ENCODE results near the gene PRSS53.
"Not testable (repeated sequence)": the region's sequence is repeated elsewhere in the genome, so short reads cannot be mapped to it uniquely, and the experiment has no call there.

PRSS53 gene

DNA sequence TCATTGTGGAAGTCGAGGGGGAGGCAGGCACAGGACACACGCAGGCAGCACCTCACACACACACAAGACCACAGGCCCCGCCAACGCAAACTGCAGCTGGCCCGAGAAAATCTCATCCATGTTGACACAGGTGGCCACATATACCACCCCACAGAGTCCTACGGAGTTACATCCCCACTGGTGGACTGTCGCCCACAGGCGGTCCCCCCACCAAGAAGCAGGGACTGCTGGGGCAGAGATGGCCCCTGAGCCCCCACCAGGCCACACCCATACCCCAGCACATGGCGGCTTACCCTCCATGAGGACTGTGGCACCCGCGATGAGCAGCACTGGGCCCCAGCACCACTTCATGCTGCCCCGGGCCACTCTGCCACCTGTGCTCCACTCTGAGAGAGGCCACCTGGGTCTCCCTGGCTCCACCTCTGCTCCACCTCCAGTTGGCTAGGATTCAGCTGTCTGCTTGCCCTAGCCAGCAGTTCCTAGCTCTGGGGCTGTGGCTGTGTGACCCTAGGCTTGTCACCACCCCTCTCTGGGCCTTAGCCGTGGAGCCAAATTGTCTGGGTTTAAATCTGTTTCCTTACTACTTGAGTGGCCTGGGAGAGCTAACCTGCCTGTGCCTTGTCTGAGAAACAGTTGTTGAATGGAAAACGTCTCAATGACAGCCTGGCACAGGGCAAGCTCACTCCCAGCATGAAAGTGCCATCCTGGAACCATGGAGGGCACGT lies at the start of gene PRSS53:
PRSS53 (minus strand) TSS at position 485 of the 725 bp plus-strand sequence; CDS start at position 351, 134 bp downstream.
- no peak for FAIRE-seq

DNA sequence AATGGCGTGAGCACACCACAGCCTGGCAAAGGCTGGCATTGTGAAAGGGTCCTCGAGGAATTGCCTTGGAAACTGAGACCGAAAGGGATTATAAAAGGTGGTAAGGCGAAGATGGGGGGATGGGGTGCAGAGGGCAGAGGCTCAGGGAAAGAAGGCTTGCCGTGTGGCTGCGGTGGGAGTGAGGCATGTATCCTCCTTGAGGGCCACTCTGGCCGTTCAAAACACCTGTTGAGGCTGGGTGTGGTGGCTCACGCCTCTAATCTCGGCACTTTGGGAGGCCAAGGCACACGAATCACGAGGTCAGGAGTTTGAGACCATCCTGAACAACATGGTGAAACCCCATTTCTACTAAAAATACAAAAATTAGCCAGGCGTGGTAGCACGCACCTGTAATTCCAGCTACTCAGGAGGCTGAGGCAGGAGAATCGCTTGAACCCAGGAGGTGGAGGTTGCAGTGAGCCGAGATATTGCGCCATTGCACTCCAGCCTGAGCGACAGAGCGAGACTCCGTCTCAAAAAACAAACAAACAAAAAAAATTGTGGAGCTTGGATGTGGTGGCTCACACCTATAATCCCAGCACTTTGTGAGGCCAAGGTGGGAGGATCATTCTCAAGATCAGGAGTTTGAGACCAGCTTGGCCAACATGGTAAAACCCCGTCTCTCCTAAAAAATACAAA lies 48.2 kb upstream of the PRSS53 start:
- not testable (repeated sequence) for FAIRE-seq

DNA sequence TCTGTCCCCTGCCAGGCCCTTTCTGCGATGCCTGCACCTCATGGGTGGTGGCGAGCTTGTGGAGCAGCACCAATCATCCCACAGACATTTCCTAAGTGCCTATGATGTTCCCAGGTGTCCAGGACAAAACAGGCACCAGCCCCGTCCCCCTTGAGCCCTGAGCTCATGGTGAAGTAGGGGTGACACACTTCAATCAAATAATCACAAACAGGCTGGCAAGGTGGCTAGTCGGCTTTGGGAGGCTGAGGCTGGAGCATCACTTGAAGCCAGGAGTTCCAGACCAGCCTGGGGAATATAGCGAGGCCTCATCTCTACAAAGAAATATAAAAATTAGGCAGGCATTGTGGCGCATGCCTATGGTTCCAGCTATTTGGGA lies 47.5 kb upstream of the PRSS53 start:
- FAIRE-seq = no peak

DNA sequence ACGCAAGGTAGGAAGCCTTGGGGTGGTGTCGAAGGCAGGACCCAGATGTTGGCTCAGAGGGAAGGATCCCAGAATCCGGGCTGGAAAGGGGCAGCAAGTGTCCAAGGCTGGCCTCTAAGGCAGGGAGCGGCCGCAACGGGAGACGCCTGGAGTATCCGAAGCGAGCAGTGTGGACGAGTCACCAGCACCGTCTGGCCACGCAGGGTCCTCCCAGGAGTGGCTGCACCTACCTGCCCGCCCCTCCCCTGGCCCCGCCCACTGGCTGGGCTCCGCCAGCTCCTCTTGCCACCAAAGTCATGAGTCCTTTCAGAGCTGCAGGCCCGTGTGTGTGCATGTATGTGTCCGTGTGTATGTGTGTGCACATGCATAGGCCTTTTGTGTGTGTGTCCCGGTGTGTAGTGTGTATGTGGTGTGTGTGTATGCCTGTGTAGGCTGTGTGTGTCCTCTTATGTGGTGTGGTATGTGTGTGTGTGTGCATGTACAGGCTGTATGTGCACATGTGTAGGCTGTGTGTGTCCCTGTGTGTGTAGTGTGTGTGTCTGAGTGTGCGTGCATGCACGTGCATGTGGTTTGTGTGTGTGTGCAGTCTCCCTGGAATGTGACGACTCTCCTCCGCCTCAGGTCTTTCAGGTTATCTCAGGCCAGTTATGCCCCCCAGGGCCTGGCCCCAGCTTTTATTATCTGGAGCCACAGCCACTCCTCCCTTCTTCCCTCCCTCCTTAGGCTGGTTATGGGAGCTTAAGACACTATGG lies 47.0 kb upstream of the PRSS53 start, which contains the start of gene PRSS8:
PRSS8 (minus strand) TSS at position 193 of the 752 bp plus-strand sequence. CDS start 229 bp downstream, outside the sequence.
- FAIRE-seq = no peak

DNA sequence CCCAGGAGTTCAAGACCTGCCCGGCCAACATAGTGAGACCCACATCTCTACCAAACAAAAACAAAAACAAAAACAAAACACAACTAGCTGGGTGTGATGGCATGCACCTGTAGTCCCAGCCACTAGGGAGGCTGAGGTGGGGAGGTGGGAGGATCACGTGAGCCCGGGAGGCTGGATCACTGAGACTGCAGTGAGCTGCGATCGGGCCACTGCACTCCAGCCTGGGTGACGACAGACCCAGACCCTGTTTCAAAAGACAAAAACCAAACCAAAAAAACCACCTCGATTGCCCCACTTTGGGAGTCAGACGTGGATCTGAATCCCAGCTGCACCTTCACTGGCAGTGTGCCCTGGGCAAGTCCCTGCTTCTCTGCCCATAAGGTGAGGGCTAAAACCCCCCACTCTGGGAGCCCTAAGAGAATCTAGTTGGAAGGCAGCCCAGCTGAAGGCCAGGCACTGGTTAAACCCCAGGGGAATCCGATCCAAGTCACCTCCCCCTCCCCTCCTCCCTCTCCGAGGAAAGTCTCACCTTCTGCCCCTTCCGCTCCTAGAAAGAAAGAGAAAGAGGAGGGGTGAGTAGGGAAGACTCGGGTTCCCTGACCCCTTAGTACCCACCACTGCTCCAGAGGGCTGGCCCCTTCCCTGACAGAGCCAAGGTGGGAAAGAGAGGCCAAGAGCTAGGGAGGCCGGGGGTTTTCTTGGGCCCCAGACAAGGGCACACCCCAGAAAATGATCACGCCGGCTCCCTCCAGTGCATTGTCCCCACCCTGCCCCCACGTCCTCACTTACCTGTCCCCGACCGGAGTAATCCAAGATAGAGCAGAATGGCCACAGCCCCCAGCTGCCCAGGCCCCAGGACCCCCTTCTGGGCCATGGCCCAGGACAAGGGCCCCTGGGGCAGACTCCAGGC lies 46.1 kb upstream of the PRSS53 start:
- FAIRE-seq = no peak

DNA sequence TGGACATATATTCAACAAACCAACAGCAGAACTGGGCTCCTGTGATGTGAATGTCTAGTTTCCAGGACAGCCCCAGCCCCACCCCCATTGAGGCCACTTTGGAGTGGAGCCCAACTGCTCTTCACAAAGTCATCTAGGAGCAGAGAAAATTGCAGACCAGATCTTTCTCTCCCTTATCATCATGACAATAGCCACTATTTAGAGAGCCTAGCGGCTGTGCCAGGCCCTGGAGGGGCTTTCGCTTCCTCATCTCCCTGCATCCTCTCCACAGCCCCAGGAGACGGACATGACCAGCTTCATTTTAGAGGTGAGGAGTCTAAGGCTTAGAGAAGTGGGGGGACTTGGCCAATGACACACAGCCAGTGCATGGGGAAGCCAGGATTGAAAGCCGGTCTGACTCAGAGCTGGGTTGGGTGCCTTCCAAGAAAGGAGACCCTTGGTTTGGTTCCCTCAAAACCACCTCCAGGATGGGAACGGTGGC lies 45.4 kb upstream of the PRSS53 start:
- FAIRE-seq = no peak

DNA sequence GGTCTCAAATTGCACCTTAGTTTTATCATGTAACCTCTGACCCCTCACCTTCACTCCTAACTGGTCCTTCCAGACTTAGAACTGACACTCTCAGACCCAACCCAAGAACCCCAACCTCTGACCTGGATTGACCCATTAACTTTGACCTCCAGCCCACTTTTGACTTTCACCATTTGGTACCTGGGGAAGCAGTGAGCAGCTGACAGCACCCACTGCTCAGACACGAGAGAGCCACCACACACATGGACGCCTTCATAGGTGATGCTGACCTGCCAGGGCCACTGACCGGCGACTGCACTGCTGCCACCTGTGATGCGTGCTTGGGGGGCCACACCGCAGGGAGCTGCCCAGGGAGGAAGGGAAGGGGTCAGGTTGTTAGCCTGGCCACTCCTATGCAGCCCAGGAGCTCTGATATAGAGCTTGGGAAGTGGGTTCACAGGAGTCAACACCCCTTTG lies 44.3 kb upstream of the PRSS53 start:
- no peak for FAIRE-seq

DNA sequence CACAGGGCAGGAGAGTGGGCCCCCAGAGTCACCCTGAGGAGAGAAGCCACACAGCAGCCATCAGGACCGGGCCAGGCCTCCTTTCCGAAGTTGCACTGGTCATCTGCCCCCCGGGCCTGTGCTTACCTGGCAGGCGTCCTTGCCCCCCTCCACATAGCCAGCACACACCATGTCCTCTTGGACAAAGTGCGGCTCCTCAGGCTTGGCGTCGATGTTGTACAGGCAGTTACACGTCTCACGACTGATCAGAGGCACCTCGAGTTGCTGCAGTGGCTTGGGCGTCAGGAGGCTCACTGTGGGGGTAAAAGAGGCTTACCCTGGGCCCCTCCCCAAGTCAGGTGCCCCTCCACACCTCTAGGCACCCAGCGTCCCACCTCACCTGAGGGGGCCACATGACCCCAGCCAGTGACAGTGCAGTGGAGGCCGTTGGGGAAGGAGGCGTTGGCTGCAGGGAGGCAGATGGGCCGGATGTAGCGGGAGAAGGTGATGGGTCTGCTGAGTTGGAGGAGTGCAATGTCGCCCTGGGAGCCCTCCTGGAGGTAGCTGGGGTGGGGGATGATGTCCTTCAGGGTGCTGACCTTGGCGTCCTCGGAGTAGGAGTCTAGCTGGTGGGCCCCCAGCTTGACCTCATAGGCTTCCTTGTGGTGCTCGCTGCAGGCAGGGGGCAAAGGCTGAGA lies 43.7 kb upstream of the PRSS53 start:
- FAIRE-seq = no peak

DNA sequence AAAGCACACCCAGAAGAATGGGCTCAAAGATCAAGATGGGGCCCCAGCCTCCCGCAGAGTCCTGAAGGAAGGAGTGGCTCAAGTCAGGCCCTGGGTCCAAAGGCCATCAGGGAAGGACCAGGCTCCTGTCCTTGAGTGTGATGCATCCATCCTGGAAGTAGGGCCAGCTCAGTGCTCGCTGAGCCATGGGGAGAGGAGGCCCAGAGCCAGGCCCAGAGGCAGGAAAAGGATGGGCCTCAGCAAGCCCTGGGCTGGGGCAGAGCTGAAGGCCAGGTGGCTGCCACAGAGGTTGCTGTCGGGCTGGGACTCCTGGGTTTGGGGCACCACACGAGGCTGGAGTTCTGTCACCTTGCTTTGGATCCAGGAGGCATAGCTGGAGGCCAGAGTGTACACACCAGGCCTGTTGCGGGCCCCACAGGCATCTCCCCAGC lies 43.1 kb upstream of the PRSS53 start:
- no peak for FAIRE-seq

DNA sequence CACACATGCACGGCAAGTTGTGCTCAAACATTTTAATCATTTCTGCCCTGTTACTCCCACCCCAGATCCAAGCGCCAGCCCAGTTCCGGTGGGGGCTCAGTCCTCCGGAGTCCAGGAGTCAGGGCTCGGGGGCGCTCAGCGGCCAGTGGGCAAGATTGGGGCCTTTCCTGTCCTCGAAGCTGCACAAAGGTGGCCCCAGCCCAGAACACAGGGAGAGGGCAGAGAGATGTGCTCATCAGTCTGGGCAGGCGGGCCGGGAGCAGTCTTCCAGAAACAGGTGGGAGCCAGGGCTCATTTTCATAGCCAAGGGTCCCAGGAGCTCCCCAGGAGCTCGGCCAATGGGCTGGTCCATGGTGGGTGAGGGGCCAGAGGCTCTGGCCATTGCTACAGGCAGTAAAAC lies 42.7 kb upstream of the PRSS53 start:
- no peak for FAIRE-seq

DNA sequence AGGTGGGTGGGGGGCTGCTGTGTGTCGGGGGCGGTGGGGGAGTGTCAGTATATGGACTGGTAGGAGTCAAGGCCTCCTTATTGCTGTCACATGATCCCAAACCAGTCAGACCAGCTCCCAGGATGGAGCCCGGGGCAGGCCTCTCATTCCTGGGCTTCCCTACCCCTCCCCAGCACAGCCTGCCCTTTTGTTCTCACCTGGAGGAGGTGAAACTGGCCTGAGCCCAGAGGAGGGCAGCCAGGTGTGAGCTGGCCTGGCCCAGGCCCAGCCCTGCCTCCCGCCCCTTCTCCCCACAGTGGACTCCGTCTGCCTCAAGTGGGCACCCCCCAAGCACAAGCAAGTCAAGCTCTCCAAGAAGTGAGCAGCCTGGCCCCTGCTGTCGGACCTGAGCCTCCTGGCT lies 42.2 kb upstream of the PRSS53 start:
- no peak for FAIRE-seq

DNA sequence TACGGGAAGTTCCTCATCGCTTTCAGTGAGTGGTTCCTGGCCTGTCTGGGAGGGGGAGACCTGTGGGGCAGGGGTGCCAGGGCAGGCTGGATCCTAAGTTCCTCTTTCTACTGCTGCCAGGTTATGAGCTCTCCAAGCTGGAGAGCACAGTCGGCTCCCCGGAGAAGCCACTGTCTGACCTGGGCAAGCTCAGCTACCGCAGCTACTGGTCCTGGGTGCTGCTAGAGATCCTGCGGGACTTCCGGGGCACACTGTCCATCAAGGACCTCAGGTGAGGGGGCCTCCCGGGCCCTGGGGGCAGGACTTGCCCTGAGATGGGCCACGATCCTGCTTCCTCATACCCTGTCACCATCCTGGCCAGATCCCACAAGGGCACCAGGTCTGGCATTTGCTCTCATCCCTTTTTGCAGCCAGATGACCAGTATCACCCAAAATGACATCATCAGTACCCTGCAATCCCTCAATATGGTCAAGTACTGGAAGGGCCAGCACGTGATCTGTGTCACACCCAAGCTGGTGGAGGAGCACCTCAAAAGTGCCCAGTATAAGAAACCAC lies 41.7 kb upstream of the PRSS53 start:
- FAIRE-seq = no peak

DNA sequence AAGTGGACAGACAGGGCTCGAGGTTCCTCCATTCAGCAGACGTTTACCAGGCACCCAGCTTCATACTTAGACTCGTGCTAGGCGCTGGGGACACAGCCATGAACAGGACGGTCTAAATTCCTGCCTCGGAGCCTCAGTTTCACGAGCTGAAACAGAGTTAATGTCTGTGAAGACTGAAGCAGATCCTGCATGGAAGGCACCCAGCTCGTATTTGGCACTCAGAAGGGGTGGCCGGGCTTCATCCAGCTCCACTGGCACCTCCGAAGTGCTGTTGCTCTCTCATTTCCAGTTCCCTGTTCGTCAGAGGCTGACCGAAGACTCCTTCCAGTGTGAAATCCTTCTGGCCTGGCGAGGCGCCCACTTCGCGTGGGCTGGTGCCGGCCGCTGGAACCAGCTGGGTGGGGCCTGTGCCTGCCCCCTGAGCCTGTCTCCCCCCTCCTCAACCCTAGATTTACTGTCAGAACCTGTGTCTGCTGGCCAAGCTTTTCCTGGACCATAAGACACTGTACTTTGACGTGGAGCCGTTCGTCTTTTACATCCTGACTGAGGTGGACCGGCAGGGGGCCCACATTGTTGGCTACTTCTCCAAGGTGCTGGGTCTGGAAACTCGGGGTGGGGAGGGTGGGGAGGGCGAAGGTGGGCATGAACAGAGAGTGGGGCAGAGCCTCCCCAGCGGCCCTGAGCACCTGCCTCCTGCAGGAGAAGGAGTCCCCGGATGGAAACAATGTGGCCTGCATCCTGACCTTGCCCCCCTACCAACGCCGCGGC lies 41.0 kb upstream of the PRSS53 start:
- no peak for FAIRE-seq

DNA sequence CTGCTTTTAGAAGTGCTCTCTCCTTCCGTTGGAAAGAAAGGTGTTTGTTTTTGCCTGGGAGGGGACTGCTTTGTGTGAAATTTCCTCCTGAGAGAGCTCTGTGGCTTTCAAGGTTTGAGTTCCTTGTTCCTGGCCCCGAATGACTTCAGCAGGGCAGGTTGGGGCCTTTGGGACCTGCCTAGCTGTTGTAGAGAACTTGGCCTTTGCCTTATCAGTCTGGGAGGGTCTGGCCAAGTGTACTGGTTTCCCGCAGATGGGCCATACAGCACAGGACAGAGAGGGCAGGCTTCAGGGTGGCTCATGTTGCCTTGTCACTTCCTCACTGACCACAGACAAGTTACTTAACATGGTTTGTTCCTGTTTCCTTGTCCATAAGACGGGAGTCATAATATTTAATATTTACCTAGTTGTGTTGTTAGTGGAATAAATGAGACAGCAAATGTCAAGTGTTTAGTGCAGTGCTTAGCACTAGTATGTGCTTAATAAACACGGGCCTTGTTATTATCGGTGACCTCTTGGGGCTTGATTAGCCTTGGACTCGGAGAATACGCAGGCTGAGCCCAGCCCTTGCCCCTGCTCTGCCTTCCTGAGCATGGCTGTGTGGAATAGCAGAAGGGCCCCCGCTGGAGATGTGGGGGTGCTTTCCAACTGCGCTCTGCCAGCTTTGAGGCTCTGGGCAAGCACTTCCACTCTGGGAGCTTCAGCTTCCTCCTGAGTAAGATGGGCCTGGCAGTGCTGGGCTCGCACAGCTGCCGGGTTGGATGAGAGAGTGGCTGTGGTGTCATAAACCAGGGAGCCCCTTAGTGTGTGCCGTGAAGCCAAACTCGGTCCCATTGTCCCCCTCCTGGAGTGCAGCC lies 40.2 kb upstream of the PRSS53 start:
- FAIRE-seq = no peak

DNA sequence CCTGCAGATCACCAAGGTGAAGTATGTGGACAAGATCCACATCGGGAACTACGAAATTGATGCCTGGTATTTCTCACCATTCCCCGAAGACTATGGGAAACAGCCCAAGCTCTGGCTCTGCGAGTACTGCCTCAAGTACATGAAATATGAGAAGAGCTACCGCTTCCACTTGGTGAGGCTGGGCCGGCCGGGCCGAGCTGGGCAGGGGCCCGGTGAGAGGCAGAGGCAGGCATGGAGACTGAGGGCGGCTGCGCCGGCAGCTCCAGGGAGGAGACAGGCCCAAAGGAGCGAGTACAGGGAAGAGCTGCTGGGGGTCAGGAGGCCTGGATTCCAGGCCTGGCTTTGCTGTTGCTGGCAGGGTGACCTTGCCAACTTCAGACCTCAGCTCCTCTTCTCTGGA lies 38.4 kb upstream of the PRSS53 start:
- FAIRE-seq = no peak

DNA sequence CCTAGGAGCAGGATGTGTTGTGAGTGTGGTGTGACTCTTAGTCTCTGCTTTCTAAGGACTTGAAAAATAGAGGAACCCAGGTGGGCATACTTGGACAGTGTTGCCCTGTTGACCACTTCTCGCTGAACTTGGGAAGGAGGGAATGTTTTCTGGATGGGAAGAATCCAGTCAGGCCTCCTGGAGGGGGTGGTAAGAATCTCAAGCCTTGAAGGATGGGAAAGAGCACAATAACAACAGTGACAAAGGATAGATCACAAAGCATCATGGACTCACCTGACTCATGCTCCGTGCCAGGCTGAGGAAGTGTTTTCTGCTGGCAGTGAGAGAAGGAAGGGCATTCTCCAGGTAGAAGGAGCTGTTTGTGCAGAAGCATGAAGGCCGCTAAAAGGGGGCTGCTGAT lies 37.1 kb upstream of the PRSS53 start:
- FAIRE-seq = no peak

DNA sequence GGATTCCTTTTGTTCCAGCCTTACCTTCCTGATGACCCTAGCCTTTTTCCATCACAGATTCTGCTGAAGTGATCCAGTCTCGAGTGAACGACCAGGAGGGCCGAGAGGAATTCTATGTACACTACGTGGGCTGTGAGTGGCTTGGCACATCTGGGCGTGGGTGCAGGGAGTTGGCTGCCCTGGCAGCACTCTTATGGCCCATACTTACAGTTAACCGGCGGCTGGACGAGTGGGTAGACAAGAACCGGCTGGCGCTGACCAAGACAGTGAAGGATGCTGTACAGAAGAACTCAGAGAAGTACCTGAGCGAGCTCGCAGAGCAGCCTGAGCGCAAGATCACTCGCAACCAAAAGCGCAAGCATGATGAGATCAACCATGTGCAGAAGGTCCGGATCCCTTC lies 31.4 kb upstream of the PRSS53 start:
- FAIRE-seq = no peak

DNA sequence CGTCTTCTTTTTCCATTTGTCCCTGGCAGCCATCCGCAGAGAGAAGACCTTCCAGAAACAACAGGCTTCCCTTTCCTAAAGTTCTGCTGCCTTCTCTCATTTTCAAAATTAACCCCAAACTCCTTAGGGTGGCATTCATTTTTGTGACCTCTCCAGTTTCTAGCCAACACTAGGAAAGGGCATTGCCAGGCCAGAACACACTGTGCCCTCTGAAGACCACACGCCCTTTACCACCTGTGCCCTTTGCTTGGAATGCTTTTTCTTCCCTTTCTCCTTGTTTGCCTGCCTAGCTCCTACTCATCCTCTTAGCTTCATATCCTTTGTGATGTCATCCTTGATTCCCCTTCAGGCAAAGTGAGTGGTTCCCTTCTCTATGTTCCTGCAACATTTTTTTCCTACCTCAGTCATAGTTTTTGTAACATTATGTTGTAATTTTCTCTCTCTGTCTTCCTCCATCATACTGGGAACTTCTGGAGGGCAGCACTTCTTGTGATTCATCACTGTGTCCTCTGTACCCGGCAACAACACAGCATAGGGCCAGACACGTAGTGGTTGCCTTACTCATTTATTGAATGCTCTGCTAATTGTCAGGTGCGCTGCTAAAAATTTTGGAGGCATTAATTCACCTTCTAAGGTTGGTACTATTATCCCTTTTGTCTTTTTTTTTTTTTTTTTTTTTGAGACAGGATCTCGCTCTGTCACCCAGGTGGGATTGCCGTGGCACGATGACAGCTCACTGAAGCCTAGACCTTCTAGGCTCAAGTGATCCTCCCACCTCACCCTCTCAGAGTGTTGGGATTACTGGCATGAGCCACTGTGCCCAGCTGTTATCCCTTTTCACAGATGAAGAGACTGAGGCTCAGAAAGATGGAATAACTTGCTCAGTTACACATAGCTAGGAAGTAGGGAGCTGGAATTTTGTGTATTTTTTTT lies 29.7 kb upstream of the PRSS53 start:
- FAIRE-seq = no peak

All from G401.6 (cell line).